Uterus (tissue), 4 donors: Measurements from ENCODE around the gene ACTA1. TPM values are rescaled to one million over a fixed set of nuclear protein-coding genes. Genes with fewer than 3 reads are reported as not detected.

ENCODE experiments used
- DNase-seq, 2 donors: peaks; one replicate each; pipeline ENCODE4 v3.0.0-alpha.2; 2019 to 2020
- H3K27ac ChIP-seq, 2 donors: fragments of 200-600 bp; sonication (generic); 1 replicate in 1 of 2; 2 replicates in 1 of 2; pipeline ENCODE4 v1.5.1; 2016 to 2018
- H3K27me3 ChIP-seq, 2 donors: fragments of 200-600 bp; sonication (generic); one replicate each; pipeline ENCODE4 v1.5.1; 2018 to 2019; ENCODE audit warnings: control low read depth in 1 of 2
- H3K36me3 ChIP-seq, 2 donors: fragments of 200-600 bp; sonication (generic); one replicate each; pipeline ENCODE4 v1.5.1; 2019; ENCODE audit warnings: control low read depth in 1 of 2
- H3K4me1 ChIP-seq, 2 donors: fragments of 200-600 bp; sonication (generic); one replicate each; pipeline ENCODE4 v1.5.1; 2018 to 2019; ENCODE audit warnings: control low read depth in 1 of 2
- H3K4me3 ChIP-seq, 2 donors: fragments of 200-600 bp; sonication (generic); 1 replicate in 1 of 2; 2 replicates in 1 of 2; pipeline ENCODE4 v1.5.1; 2018 to 2019; ENCODE audit warnings: mild to moderate bottlenecking in 1 of 2
- H3K9me3 ChIP-seq, 2 donors: fragments of 200-600 bp; sonication (generic); one replicate each; pipeline ENCODE4 v1.5.1; 2019; ENCODE audit warnings: control low read depth in 1 of 2
- POLR2A ChIP-seq, 2 donors: fragments of 450-650 bp; IDR thresholded peaks; one replicate each; pipeline ENCODE4 v1.6.1; 2016; ENCODE audit warnings: antibody characterized with exemption in 2 of 2, mild to moderate bottlenecking in 1 of 2, moderate library complexity in 1 of 2
- intact Hi-C: fragments of 100-400 bp; cut with DNase I; formaldehyde crosslinking; loops from one replicate; pipeline ENCODE4 v1.15.1; 2023; ENCODE audit warnings: low total_unique reads
- total RNA-seq, 4 donors: library from RNA; depleted of rRNA in 3 of 4; stranded (reverse); fragments of >200 nt in 3 of 4; gene quantifications; one replicate each; pipeline versions ENCODE4 v1.1.0 to v1.2.4, GENCODE V29; 2014 to 2023
- TF ChIP-seq, protein P1 (sequence below), 4 experiments: fragments of 200-600 bp in 2 of 4; fragments of 450-650 bp in 2 of 4; sonication (generic) in 2 of 4; IDR thresholded peaks; one replicate each; pipeline ENCODE4 v1.5.1; 2016 to 2019; ENCODE audit warnings: antibody characterized with exemption in 4 of 4, mild to moderate bottlenecking in 2 of 4, moderate library complexity in 1 of 4
- donor health status: DM: yes; HTN: yes; CAD: no.

ACTA1 gene
- total RNA-seq, 4 donors from 2014 or later, result 4.2 TPM; not detected in 3

DNA sequence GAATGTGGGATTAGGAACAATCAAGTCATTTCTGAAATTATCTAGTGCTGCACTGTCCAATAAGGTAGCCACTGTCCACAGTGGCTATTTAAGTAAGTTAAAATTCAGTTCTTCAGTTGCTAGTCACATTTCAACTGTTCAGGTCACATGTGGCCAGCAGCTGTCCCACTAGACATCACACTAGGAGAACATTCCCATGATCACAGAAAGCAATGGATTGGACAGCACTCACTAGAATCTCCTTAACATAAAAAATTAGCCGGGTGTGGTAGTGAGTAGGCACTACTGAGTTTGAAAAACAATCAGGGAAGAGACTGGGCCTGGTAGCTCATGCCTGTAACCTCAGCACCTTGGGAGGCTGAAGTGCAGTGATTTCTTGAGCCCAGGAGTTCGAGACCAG, 40.6 kb upstream of the ACTA1 start:
- H3K36me3 ChIP-seq, result no peaks in the 10 kb centered on the region
- DNase-seq, result no peak
- H3K27me3 ChIP-seq, result no peaks in the 10 kb centered on the region
- no peak overlapping the region for H3K4me3 ChIP-seq
- no peak overlapping the region for H3K27ac ChIP-seq
- H3K4me1 ChIP-seq, result no peaks in the 10 kb centered on the region
- H3K9me3 ChIP-seq, result no peaks in the 10 kb centered on the region
- no peak for TF ChIP-seq POLR2A (IDR thresholded peaks at IDR 0.05)
- TF ChIP-seq, protein P1, sequence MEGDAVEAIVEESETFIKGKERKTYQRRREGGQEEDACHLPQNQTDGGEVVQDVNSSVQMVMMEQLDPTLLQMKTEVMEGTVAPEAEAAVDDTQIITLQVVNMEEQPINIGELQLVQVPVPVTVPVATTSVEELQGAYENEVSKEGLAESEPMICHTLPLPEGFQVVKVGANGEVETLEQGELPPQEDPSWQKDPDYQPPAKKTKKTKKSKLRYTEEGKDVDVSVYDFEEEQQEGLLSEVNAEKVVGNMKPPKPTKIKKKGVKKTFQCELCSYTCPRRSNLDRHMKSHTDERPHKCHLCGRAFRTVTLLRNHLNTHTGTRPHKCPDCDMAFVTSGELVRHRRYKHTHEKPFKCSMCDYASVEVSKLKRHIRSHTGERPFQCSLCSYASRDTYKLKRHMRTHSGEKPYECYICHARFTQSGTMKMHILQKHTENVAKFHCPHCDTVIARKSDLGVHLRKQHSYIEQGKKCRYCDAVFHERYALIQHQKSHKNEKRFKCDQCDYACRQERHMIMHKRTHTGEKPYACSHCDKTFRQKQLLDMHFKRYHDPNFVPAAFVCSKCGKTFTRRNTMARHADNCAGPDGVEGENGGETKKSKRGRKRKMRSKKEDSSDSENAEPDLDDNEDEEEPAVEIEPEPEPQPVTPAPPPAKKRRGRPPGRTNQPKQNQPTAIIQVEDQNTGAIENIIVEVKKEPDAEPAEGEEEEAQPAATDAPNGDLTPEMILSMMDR (IDR thresholded peaks at IDR 0.05), result no peak
- intact Hi-C loops, result no loop called here

- no peak for DNase-seq
- Histone ChIP-seq H3K27ac (no peak overlapping the region), H3K4me1 (no peaks in the 10 kb centered on the region), H3K4me3 (no peak overlapping the region), H3K9me3 (no peaks in the 10 kb centered on the region), H3K36me3 (no peaks in the 10 kb centered on the region), H3K27me3 (no peaks in the 10 kb centered on the region)
- TF ChIP-seq POLR2A (IDR thresholded peaks at IDR 0.05), result no peak
- TF ChIP-seq, protein P1 (IDR thresholded peaks at IDR 0.05), result no peak
- intact Hi-C loops, result no loop called here
Measured at GRCh38 chr1:229471175-229471574, 37.3 kb upstream of the ACTA1 start.

DNA sequence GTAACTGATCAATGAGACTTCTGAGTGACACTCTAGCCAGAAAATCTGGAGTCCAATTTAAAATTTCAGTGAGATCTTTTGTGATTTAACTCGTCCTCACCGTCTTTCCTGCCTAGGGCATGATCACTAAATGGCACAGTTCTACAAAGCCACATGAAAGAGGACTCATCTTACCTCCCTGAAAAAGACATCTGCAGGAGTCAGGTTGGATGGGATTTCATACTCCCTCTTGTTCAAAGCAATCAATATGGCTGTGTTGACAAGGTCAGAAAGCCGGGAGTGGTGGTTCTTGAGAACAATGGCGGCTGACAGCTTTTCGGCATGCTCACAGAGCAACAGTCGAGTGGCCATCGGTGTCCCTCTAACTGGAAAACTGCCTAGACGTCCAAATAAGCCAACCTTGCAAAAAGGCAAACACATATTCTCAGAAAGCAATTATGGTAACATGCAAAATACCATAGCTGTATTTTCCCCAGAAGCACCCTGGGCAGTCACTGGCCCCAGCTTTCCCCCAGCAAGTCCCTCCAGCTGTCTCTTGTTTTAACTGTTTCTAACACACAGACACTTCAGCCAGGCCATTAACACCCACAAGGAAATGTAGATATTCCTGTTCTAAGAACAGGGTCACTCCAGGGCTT, 36.6 kb upstream of the ACTA1 start:
- intact Hi-C loops, result no loop called here
- DNase-seq, result no peak
- no peaks in the 10 kb centered on the region for H3K36me3 ChIP-seq
- TF ChIP-seq, protein P1 (IDR thresholded peaks at IDR 0.05), result no peak
- TF ChIP-seq POLR2A (IDR thresholded peaks at IDR 0.05), result no peak
- H3K9me3 ChIP-seq, result no peaks in the 10 kb centered on the region
- no peaks in the 10 kb centered on the region for H3K4me1 ChIP-seq
- H3K27me3 ChIP-seq, result no peaks in the 10 kb centered on the region
- no peak overlapping the region for H3K4me3 ChIP-seq
- H3K27ac ChIP-seq, result no peak overlapping the region

GRCh38 chr1:229466887-229467286, 33.0 kb upstream of the ACTA1 start:
- Histone ChIP-seq H3K36me3 (no peaks in the 10 kb centered on the region), H3K27me3 (no peaks in the 10 kb centered on the region), H3K9me3 (no peaks in the 10 kb centered on the region), H3K4me1 (no peaks in the 10 kb centered on the region), H3K27ac (no peak overlapping the region), H3K4me3 (no peak overlapping the region)
- DNase-seq, result no peak
- intact Hi-C loops, result no loop called here
- TF ChIP-seq, protein P1 (IDR thresholded peaks at IDR 0.05), result no peak
- TF ChIP-seq POLR2A (IDR thresholded peaks at IDR 0.05), result no peak

DNA sequence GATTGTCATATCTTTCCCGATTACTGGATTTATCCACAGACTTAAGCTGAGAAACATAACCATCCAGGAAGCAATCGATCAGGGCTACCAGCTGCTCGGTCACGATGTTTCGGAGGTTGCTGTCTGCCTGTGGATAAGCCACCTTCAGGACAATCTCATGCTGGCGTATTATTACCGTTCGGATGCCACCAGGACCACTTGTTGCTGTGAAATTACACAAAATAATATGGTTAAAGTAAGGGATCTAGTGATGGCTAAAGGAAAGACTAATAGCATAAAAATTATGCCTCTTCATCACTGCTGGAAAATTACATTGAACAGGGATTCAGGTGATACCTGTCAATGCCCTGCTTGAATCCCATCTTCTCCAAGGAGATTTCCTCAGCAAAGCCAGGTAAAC, 30.8 kb upstream of the ACTA1 start:
- no peaks in the 10 kb centered on the region for H3K36me3 ChIP-seq
- TF ChIP-seq POLR2A (IDR thresholded peaks at IDR 0.05), result no peak
- TF ChIP-seq, protein P1 (IDR thresholded peaks at IDR 0.05), result no peak

More for the DNA sequence above, 30.8 kb upstream of the ACTA1 start:
- H3K27me3 ChIP-seq, result no peaks in the 10 kb centered on the region
- H3K4me3 ChIP-seq, result no peak overlapping the region
- H3K4me1 ChIP-seq, result no peaks in the 10 kb centered on the region
- DNase-seq, result no peak
- no peaks in the 10 kb centered on the region for H3K9me3 ChIP-seq
- H3K27ac ChIP-seq, result no peak overlapping the region
- intact Hi-C loops, result no loop called here
